ENCODE measurements around the gene SEMA6D.
"Not testable (repeated sequence)": the region's sequence is repeated elsewhere in the genome, so short reads cannot be mapped to it uniquely, and the experiment has no call there.

Gene SEMA6D

GRCh38 chr15:47737477-47737876 is 20.2 kb downstream of the SEMA6D start:
- Histone ChIP-seq H3K4me1 (ENCODE audit: control insufficient read depth, insufficient read depth, low read length) (no peaks in the 10 kb centered on the region), H3K36me3 (ENCODE audit: control insufficient read depth, insufficient read depth, low read length) (no peaks in the 10 kb centered on the region), H3K9me3 (ENCODE audit: control insufficient read depth, low read length) (no peaks in the 10 kb centered on the region), H3K9ac (ENCODE audit: low read length) (no peak overlapping the region), H3K4me3 (ENCODE audit: low read length) (no peak overlapping the region), H3K27me3 (ENCODE audit: control insufficient read depth, insufficient read depth, low read length) (no peaks in the 10 kb centered on the region)

- H3K36me3 ChIP-seq (ENCODE audit: control insufficient read depth, insufficient read depth, low read length); H3K27me3 ChIP-seq (ENCODE audit: control insufficient read depth, insufficient read depth, low read length); H3K4me3 ChIP-seq (ENCODE audit: low read length); H3K9me3 ChIP-seq (ENCODE audit: control insufficient read depth, low read length); H3K9ac ChIP-seq (ENCODE audit: low read length); H3K4me1 ChIP-seq (ENCODE audit: control insufficient read depth, insufficient read depth, low read length): not testable (repeated sequence)
These were observed 21.0 kb downstream of the SEMA6D start for GRCh38 chr15:47738144-47738825.

GRCh38 chr15:47741082-47741481 is 23.8 kb downstream of the SEMA6D start:
- Histone ChIP-seq H3K4me1 (ENCODE audit: control insufficient read depth, insufficient read depth, low read length) (no peaks in the 10 kb centered on the region), H3K9me3 (ENCODE audit: control insufficient read depth, low read length) (no peaks in the 10 kb centered on the region)

GRCh38 chr15:47741907-47742306 is 24.6 kb downstream of the SEMA6D start:
- no peak overlapping the region for H3K4me3 ChIP-seq (ENCODE audit: low read length)
- H3K9me3 ChIP-seq (ENCODE audit: control insufficient read depth, low read length) = no peaks in the 10 kb centered on the region
- H3K4me1 ChIP-seq (ENCODE audit: control insufficient read depth, insufficient read depth, low read length) = no peaks in the 10 kb centered on the region
- no peaks in the 10 kb centered on the region for H3K27me3 ChIP-seq (ENCODE audit: control insufficient read depth, insufficient read depth, low read length)
- no peak overlapping the region for H3K9ac ChIP-seq (ENCODE audit: low read length)
- no peaks in the 10 kb centered on the region for H3K36me3 ChIP-seq (ENCODE audit: control insufficient read depth, insufficient read depth, low read length)

More at GRCh38 chr15:47741082-47741481, 23.8 kb downstream of the SEMA6D start:
- Histone ChIP-seq H3K36me3 (ENCODE audit: control insufficient read depth, insufficient read depth, low read length) (no peaks in the 10 kb centered on the region), H3K4me3 (ENCODE audit: low read length) (no peak overlapping the region), H3K9ac (ENCODE audit: low read length) (no peak overlapping the region), H3K27me3 (ENCODE audit: control insufficient read depth, insufficient read depth, low read length) (no peaks in the 10 kb centered on the region)

- no peaks in the 10 kb centered on the region for H3K4me1 ChIP-seq (ENCODE audit: control insufficient read depth, insufficient read depth, low read length)
- no peaks in the 10 kb centered on the region for H3K27me3 ChIP-seq (ENCODE audit: control insufficient read depth, insufficient read depth, low read length)
- H3K9ac ChIP-seq (ENCODE audit: low read length) = no peak overlapping the region
- H3K36me3 ChIP-seq (ENCODE audit: control insufficient read depth, insufficient read depth, low read length) = no peaks in the 10 kb centered on the region
- no peaks in the 10 kb centered on the region for H3K9me3 ChIP-seq (ENCODE audit: control insufficient read depth, low read length)
- H3K4me3 ChIP-seq (ENCODE audit: low read length) = no peak overlapping the region
These were observed 25.0 kb downstream of the SEMA6D start for GRCh38 chr15:47742334-47742733.

- H3K27me3 ChIP-seq (ENCODE audit: control insufficient read depth, insufficient read depth, low read length) = no peaks in the 10 kb centered on the region
- H3K4me3 ChIP-seq (ENCODE audit: low read length) = no peak overlapping the region
- no peak overlapping the region for H3K9ac ChIP-seq (ENCODE audit: low read length)
- H3K4me1 ChIP-seq (ENCODE audit: control insufficient read depth, insufficient read depth, low read length) = no peaks in the 10 kb centered on the region
- H3K36me3 ChIP-seq (ENCODE audit: control insufficient read depth, insufficient read depth, low read length) = no peaks in the 10 kb centered on the region
- no peaks in the 10 kb centered on the region for H3K9me3 ChIP-seq (ENCODE audit: control insufficient read depth, low read length)
These were observed 25.4 kb downstream of the SEMA6D start for GRCh38 chr15:47742742-47743141.

- Histone ChIP-seq H3K36me3 (ENCODE audit: control insufficient read depth, insufficient read depth, low read length) (no peaks in the 10 kb centered on the region), H3K27me3 (ENCODE audit: control insufficient read depth, insufficient read depth, low read length) (no peaks in the 10 kb centered on the region), H3K4me3 (ENCODE audit: low read length) (no peak overlapping the region), H3K9me3 (ENCODE audit: control insufficient read depth, low read length) (no peaks in the 10 kb centered on the region), H3K9ac (ENCODE audit: low read length) (no peak overlapping the region), H3K4me1 (ENCODE audit: control insufficient read depth, insufficient read depth, low read length) (no peaks in the 10 kb centered on the region)
These were observed 26.1 kb downstream of the SEMA6D start for GRCh38 chr15:47743385-47743784.

- no peaks in the 10 kb centered on the region for H3K27me3 ChIP-seq (ENCODE audit: control insufficient read depth, insufficient read depth, low read length)
- H3K36me3 ChIP-seq (ENCODE audit: control insufficient read depth, insufficient read depth, low read length) = no peaks in the 10 kb centered on the region
- H3K4me3 ChIP-seq (ENCODE audit: low read length) = no peak overlapping the region
- H3K9ac ChIP-seq (ENCODE audit: low read length) = no peak overlapping the region
- H3K9me3 ChIP-seq (ENCODE audit: control insufficient read depth, low read length) = no peaks in the 10 kb centered on the region
- no peaks in the 10 kb centered on the region for H3K4me1 ChIP-seq (ENCODE audit: control insufficient read depth, insufficient read depth, low read length)
These were observed 26.6 kb downstream of the SEMA6D start for GRCh38 chr15:47743886-47744285.

GRCh38 chr15:47744496-47744895 is 27.2 kb downstream of the SEMA6D start:
- no peak overlapping the region for H3K4me3 ChIP-seq (ENCODE audit: low read length)

GRCh38 chr15:47744973-47745372 is 27.7 kb downstream of the SEMA6D start:
- no peak overlapping the region for H3K9ac ChIP-seq (ENCODE audit: low read length)
- no peaks in the 10 kb centered on the region for H3K27me3 ChIP-seq (ENCODE audit: control insufficient read depth, insufficient read depth, low read length)
- H3K36me3 ChIP-seq (ENCODE audit: control insufficient read depth, insufficient read depth, low read length) = no peaks in the 10 kb centered on the region
- no peak overlapping the region for H3K4me3 ChIP-seq (ENCODE audit: low read length)
- no peaks in the 10 kb centered on the region for H3K4me1 ChIP-seq (ENCODE audit: control insufficient read depth, insufficient read depth, low read length)
- H3K9me3 ChIP-seq (ENCODE audit: control insufficient read depth, low read length) = no peaks in the 10 kb centered on the region

More at GRCh38 chr15:47744496-47744895, 27.2 kb downstream of the SEMA6D start:
- H3K36me3 ChIP-seq (ENCODE audit: control insufficient read depth, insufficient read depth, low read length) = no peaks in the 10 kb centered on the region
- H3K9me3 ChIP-seq (ENCODE audit: control insufficient read depth, low read length) = no peaks in the 10 kb centered on the region
- no peaks in the 10 kb centered on the region for H3K27me3 ChIP-seq (ENCODE audit: control insufficient read depth, insufficient read depth, low read length)
- H3K4me1 ChIP-seq (ENCODE audit: control insufficient read depth, insufficient read depth, low read length) = no peaks in the 10 kb centered on the region
- H3K9ac ChIP-seq (ENCODE audit: low read length) = no peak overlapping the region

- H3K9me3 ChIP-seq (ENCODE audit: control insufficient read depth, low read length) = no peaks in the 10 kb centered on the region
- H3K4me1 ChIP-seq (ENCODE audit: control insufficient read depth, insufficient read depth, low read length) = no peaks in the 10 kb centered on the region
- H3K9ac ChIP-seq (ENCODE audit: low read length) = no peak overlapping the region
- H3K27me3 ChIP-seq (ENCODE audit: control insufficient read depth, insufficient read depth, low read length) = no peaks in the 10 kb centered on the region
- H3K36me3 ChIP-seq (ENCODE audit: control insufficient read depth, insufficient read depth, low read length) = no peaks in the 10 kb centered on the region
- no peak overlapping the region for H3K4me3 ChIP-seq (ENCODE audit: low read length)
These were observed 29.2 kb downstream of the SEMA6D start for GRCh38 chr15:47746516-47746915.

- no peak overlapping the region for H3K9ac ChIP-seq (ENCODE audit: low read length)
- no peaks in the 10 kb centered on the region for H3K9me3 ChIP-seq (ENCODE audit: control insufficient read depth, low read length)
- no peak overlapping the region for H3K4me3 ChIP-seq (ENCODE audit: low read length)
- H3K27me3 ChIP-seq (ENCODE audit: control insufficient read depth, insufficient read depth, low read length) = no peaks in the 10 kb centered on the region
- H3K4me1 ChIP-seq (ENCODE audit: control insufficient read depth, insufficient read depth, low read length) = no peaks in the 10 kb centered on the region
- H3K36me3 ChIP-seq (ENCODE audit: control insufficient read depth, insufficient read depth, low read length) = no peaks in the 10 kb centered on the region
These were observed 32.9 kb downstream of the SEMA6D start for GRCh38 chr15:47750030-47750739.
